PC-9 (cell line): ENCODE measurements around the gene CD19. TPM values are rescaled to one million over a fixed set of nuclear protein-coding genes. Genes with fewer than 3 reads are reported as not detected.

ENCODE experiments used
- BruUV-seq: library from RNA; stranded (reverse); fragments of 400-500 nt; replicated peaks from 2 replicates; lab custom pipeline; 2021; lab: Mats Ljungman, UMichigan
- CTCF ChIA-PET: fragments of 300-600 bp; sonication (Branson Sonifier 250); formaldehyde crosslinking; loops from one replicate; lab custom pipeline; 2022; ENCODE audit warnings: antibody characterized with exemption; lab: Charles Lee
- POLR2A ChIA-PET: fragments of 300-600 bp; sonication (Branson Sonifier 250); formaldehyde crosslinking; loops from one replicate; lab custom pipeline; 2022; ENCODE audit warnings: antibody characterized with exemption; ENCODE audit not compliant: unreplicated experiment; lab: Charles Lee
- DNase-seq, 2 experiments: peaks; one replicate each; pipeline versions ENCODE4 v3.0.0 to v3.0.0-alpha.2; 2015 to 2022; ENCODE audit warnings: mixed read lengths in 1 of 2
- H2AFZ ChIP-seq: fragments of 200-600 bp; sonication (generic); 2 replicates; pipeline ENCODE4 v1.8.1; 2017; ENCODE audit warnings: antibody characterized with exemption
- H3F3A ChIP-seq: fragments of 200-600 bp; sonication (generic); 2 replicates; pipeline ENCODE4 v1.8.1; 2017; ENCODE audit warnings: antibody characterized with exemption, mild to moderate bottlenecking, low read depth; ENCODE audit not compliant: insufficient read depth
- H3K27ac ChIP-seq: fragments of 200-600 bp; sonication (generic); 2 replicates; pipeline ENCODE4 v1.6.1; 2016; ENCODE audit warnings: mixed run types
- H3K27me3 ChIP-seq: fragments of 200-600 bp; sonication (generic); 2 replicates; pipeline ENCODE4 v1.6.1; 2016; ENCODE audit warnings: low read depth, mixed run types; ENCODE audit not compliant: insufficient read depth
- H3K36me3 ChIP-seq: fragments of 200-600 bp; sonication (generic); 2 replicates; pipeline ENCODE4 v1.6.1; 2016; ENCODE audit warnings: low read depth, mixed run types
- H3K4me1 ChIP-seq: fragments of 200-600 bp; sonication (generic); replicated peaks from 2 replicates; pipeline ENCODE4 v1.6.1; 2016; ENCODE audit warnings: mixed run types; ENCODE audit not compliant: insufficient read depth
- H3K4me2 ChIP-seq: fragments of 200-600 bp; sonication (generic); 2 replicates; pipeline ENCODE4 v1.6.1; 2017; ENCODE audit warnings: mixed run types
- H3K4me3 ChIP-seq: fragments of 200-600 bp; sonication (generic); 2 replicates; pipeline ENCODE4 v1.6.1; 2016; ENCODE audit warnings: mixed run types
- H3K79me2 ChIP-seq: fragments of 200-600 bp; sonication (generic); 2 replicates; pipeline ENCODE4 v1.6.1; 2017; ENCODE audit warnings: low read depth, mixed run types
- H3K9me2 ChIP-seq: fragments of 200-600 bp; sonication (generic); 2 replicates; pipeline ENCODE4 v1.8.1; 2017; ENCODE audit warnings: mild to moderate bottlenecking; ENCODE audit not compliant: insufficient read depth
- H3K9me3 ChIP-seq: fragments of 200-600 bp; sonication (generic); 2 replicates; pipeline ENCODE4 v1.8.1; 2016; ENCODE audit warnings: low read depth; ENCODE audit not compliant: insufficient read depth
- H4K20me1 ChIP-seq: fragments of 200-600 bp; sonication (generic); 2 replicates; pipeline ENCODE4 v1.8.1; 2017; ENCODE audit not compliant: insufficient read depth
- CTCF ChIP-seq: fragments of 200-600 bp; sonication (generic); conservative IDR thresholded peaks from 2 replicates; pipeline ENCODE4 v1.6.1; 2017; ENCODE audit warnings: mixed run types, antibody characterized with exemption, mild to moderate bottlenecking, moderate library complexity
- EZH2 ChIP-seq: fragments of 200-600 bp; sonication (generic); IDR thresholded peaks from 2 replicates; pipeline ENCODE4 v1.8.0; 2017; ENCODE audit warnings: antibody characterized with exemption, low read depth
- intact Hi-C: fragments of 100-400 bp; cut with micrococcal nuclease; formaldehyde crosslinking; loops from one replicate; pipeline ENCODE4 v1.10.0; 2022; ENCODE audit not compliant: unreplicated experiment
- total RNA-seq: library from RNA; stranded (reverse); gene quantifications from 2 replicates; pipeline ENCODE4 v1.2.3, GENCODE V29; 2021

Gene CD19
- total RNA-seq, 1 experiment from 2014 or later, result not detected

DNA sequence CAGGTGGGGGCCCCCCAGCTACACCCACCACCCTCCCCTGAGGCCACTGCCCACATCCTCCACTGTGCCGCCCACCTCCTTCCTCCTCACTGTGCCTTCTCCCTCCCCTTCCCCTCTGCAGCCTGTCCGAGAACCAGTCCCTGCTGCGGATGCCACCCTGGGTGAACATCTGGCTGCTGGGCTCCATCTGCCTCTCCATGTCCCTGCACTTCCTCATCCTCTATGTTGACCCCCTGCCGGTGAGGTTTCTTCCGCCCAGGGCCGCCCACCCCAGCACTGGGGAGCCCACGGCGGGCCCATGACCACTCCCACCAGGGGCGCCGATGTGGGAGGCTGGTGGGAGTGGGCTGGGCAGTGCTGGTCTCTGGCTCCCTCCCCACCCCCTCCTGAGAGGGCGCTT lies 28.9 kb upstream of the CD19 start:
- ChIA-PET CTCF (no interaction called here), POLR2A (no interaction called here)

DNA sequence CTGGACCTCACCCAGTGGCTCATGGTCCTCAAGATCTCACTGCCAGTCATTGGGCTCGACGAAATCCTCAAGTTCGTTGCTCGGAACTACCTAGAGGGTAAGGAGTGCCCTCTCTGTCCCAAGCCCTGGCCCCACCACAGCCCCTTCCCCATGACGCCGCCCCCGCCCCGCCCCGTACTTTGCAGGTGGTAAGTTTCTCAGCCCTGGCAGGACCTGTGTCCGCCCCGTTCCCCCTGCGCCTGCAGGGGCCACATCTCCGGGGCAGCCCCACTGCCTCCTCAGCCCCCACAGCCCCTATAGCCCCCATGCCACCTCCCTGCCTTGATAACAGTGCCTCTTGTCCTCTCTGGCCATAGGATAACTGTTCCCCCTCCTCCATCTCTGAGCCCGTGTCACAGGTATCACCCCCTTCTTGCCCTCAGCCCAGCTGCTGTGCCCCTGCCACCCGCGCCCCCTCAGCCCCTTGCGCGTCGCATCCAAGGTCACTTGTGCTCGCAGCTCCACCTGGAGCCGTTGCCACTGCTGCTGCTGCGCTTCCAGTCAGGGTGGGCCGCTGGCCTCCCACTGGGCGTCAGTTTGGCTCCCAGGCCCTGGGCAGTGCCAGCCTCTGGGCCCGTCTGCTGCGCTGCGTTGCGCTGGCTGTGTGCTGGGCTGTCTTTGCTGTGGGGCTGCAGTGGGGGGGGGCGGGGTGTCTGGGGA lies 28.3 kb upstream of the CD19 start:
- no peaks in the 10 kb centered on the region for H3F3A ChIP-seq
- BruUV-seq, result no TSS peak
- H3K9me2 ChIP-seq, result no peaks in the 10 kb centered on the region
- TF ChIP-seq CTCF (no peak), EZH2 (no peak)
- no peak overlapping the region for H3K4me2 ChIP-seq
- H3K9me3 ChIP-seq, result no peaks in the 10 kb centered on the region
- H3K27ac ChIP-seq, result no peak overlapping the region
- intact Hi-C loops, result no loop called here
- no peak overlapping the region for H3K4me3 ChIP-seq
- no peaks in the 10 kb centered on the region for H4K20me1 ChIP-seq
- no peaks in the 10 kb centered on the region for H3K4me1 ChIP-seq
- H2AFZ ChIP-seq, result no peak overlapping the region
- H3K27me3 ChIP-seq, result no peaks in the 10 kb centered on the region
- H3K79me2 ChIP-seq, result no peaks in the 10 kb centered on the region
- H3K36me3 ChIP-seq, result peaks cover 4% of the 10 kb centered on the region
- ChIA-PET CTCF (no interaction called here), POLR2A (no interaction called here)
- no peak for DNase-seq

More for the DNA sequence above, 28.9 kb upstream of the CD19 start:
- Histone ChIP-seq H3K4me2 (no peak overlapping the region), H3K27ac (no peak overlapping the region), H3K9me3 (no peaks in the 10 kb centered on the region), H3K79me2 (no peaks in the 10 kb centered on the region), H4K20me1 (no peaks in the 10 kb centered on the region), H3K27me3 (no peaks in the 10 kb centered on the region), H3K4me3 (no peak overlapping the region), H3K9me2 (no peaks in the 10 kb centered on the region), H2AFZ (no peak overlapping the region), H3K36me3 (no peaks in the 10 kb centered on the region), H3F3A (no peaks in the 10 kb centered on the region), H3K4me1 (no peaks in the 10 kb centered on the region)
- no peak for DNase-seq
- intact Hi-C loops, result no loop called here
- TF ChIP-seq CTCF, result no peak
- no peak for TF ChIP-seq EZH2
- BruUV-seq, result no TSS peak

DNA sequence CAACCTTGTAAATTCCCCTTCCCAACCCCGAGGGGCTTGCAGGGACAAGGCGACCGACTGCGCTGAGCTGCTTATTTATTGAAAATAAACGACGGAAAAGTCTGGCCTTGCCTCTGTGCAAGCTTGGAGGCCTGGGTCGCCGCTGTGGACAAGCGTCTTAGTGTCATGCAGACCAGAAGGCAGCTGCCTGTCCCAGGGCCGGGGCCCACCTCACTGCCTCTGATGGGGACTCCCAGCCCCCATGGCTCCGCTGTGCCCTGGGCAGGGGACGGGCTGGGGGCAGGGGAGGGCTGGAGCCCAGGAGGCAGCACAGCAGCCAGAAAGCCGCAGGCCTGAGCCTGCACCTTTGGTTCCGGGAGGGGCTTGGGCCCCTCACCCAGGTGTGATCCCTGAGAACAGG lies 27.4 kb upstream of the CD19 start:
- no peaks in the 10 kb centered on the region for H3K4me1 ChIP-seq
- intact Hi-C loops, result no loop called here
- no peak overlapping the region for H2AFZ ChIP-seq
- no peaks in the 10 kb centered on the region for H3K9me2 ChIP-seq
- no peaks in the 10 kb centered on the region for H3F3A ChIP-seq
- H3K27ac ChIP-seq, result no peak overlapping the region
- no peak overlapping the region for H3K4me3 ChIP-seq
- H4K20me1 ChIP-seq, result no peaks in the 10 kb centered on the region
- POLR2A ChIA-PET, result no interaction called here
- no peaks in the 10 kb centered on the region for H3K27me3 ChIP-seq
- peaks cover 7% of the 10 kb centered on the region for H3K36me3 ChIP-seq
- no peaks in the 10 kb centered on the region for H3K79me2 ChIP-seq
- H3K4me2 ChIP-seq, result no peak overlapping the region
- DNase-seq, result no peak
- H3K9me3 ChIP-seq, result no peaks in the 10 kb centered on the region
- no TSS peak for BruUV-seq
- CTCF ChIA-PET, result no interaction called here
- TF ChIP-seq CTCF (no peak), EZH2 (no peak)
